Heart left ventricle (tissue), 16 donors: Measurements from ENCODE around the gene CCT5. TPM values are rescaled to one million over a fixed set of nuclear protein-coding genes. Genes with fewer than 3 reads are reported as not detected.

Source experiments
- ATAC-seq, 4 donors: fragments of 200-7000 bp; cut with Tn5 transposase; one replicate each; pipeline ENCODE4 v1.9.1; 2020 to 2022; ENCODE audit warnings: moderate library complexity in 4 of 4, mild to moderate bottlenecking in 3 of 4, moderate number of reproducible peaks in 1 of 4
- DNase-seq, 5 donors: peaks; one replicate each; pipeline ENCODE4 v3.0.0-alpha.2; 2020
- H3K27ac ChIP-seq, 12 donors: fragments of 200-600 bp; sonication (generic) in 4 of 12; one replicate each; pipeline versions ENCODE4 v1.5.0 to v1.8.0; 2016 to 2022; ENCODE audit warnings: mild to moderate bottlenecking in 2 of 12
- H3K27me3 ChIP-seq, 9 donors: fragments of 200-600 bp; sonication (generic) in 2 of 9; one replicate each; pipeline versions ENCODE4 v1.5.1 to v1.8.0; 2016 to 2022; ENCODE audit warnings: mild to moderate bottlenecking in 3 of 9
- H3K36me3 ChIP-seq, 9 donors: fragments of 200-600 bp; sonication (generic) in 2 of 9; one replicate each; pipeline versions ENCODE4 v1.5.0 to v1.8.0; 2018 to 2022; ENCODE audit warnings: mild to moderate bottlenecking in 2 of 9
- H3K4me1 ChIP-seq, 12 donors: fragments of 200-600 bp; sonication (generic) in 4 of 12; one replicate each; pipeline versions ENCODE4 v1.5.0 to v1.8.0; 2016 to 2022; ENCODE audit warnings: mild to moderate bottlenecking in 3 of 12
- H3K4me3 ChIP-seq, 12 donors: fragments of 200-600 bp; sonication (generic) in 4 of 12; one replicate each; pipeline versions ENCODE4 v1.5.0 to v1.8.0; 2017 to 2022; ENCODE audit warnings: mild to moderate bottlenecking in 9 of 12, moderate library complexity in 4 of 12
- H3K9me3 ChIP-seq, 12 donors: fragments of 200-600 bp; sonication (generic) in 4 of 12; one replicate each; pipeline versions ENCODE4 v1.5.0 to v1.8.0; 2016 to 2022; ENCODE audit warnings: mild to moderate bottlenecking in 1 of 12
- CTCF ChIP-seq, 12 donors: fragments of 200-600 bp; sonication (generic) in 4 of 12; IDR thresholded peaks; one replicate each; pipeline versions ENCODE4 v1.5.0 to v1.8.0; 2018 to 2022; ENCODE audit warnings: antibody characterized with exemption in 12 of 12, mild to moderate bottlenecking in 5 of 12
- POLR2A ChIP-seq, 2 donors: fragments of 450-650 bp; IDR thresholded peaks; one replicate each; pipeline ENCODE4 v1.6.1; 2017; ENCODE audit warnings: antibody characterized with exemption in 2 of 2, mild to moderate bottlenecking in 2 of 2, moderate library complexity in 2 of 2
- WGBS, 4 donors: extraction: QIAGEN DNeasy Blood & Tissue Kit in 2 of 4; methylation state at CpG; one replicate each; pipeline versions ENCODE4 v1.1.5 to v1.1.7; 2013 to 2018; 5-methylcytosine and 5-hydroxymethylcytosine counted together
- intact Hi-C, 10 donors: fragments of 100-400 bp; cut with DNase I; formaldehyde crosslinking; loops; one replicate each; pipeline versions ENCODE4 v1.11.1 to v1.14.2; 2022
- polyA plus RNA-seq, 2 donors: library from polyadenylated mRNA; stranded (reverse); fragments of 200-250 nt; gene quantifications; one replicate each; pipeline ENCODE4 v1.2.3, GENCODE V29; 2013
- total RNA-seq, 9 donors: library from RNA; depleted of rRNA in 2 of 9; stranded (reverse); fragments of >200 nt in 2 of 9; fragmentation: NEBNext Ultra II Directional in 3 of 9; extraction: Animal tissue kit (Norgen Biotek cat#: 25700) in 3 of 9; gene quantifications; one replicate each; pipeline versions ENCODE4 v1.1.0 to v1.2.4, GENCODE V29; 2016 to 2023
- donor health status: ischemic (EF 13 %, LVEDD 7.1; RV severe dilation, severe dysfunction).
- donor health status: healthy with polysubstance abuse.
- donor health status: DM: no; HTN: yes; CAD: no.
- donor health status: DM: no; HTN: no; CAD: no.
- donor health status: ischemic (EF 25% LVEDD 6.9; RV normal size, moderate dysfunction).
- donor health status: ischemic (EF 25% LVEDD 5.7; RV mildly dilated, moderate dysfunction).
- donor health status: healthy.
- donor health status: DM: yes; HTN: yes; CAD: no.
- donor health status: ischemic (EF 35%, LVEDD 5.7; RV mildly dilated, moderate dysfunction).
- donor health status: nonischemic (EF 11% LVEDD 7.7; RV severe dilation, severe dysfunction).
- donor health status: DM: yes; HTN: yes; CAD: no.
- donor health status: PGD.
- donor health status: ischemic (EF 29% LVEDD 5.4; RV normal size, mild dysfunction).
- donor health status: nonischemic (EF 23%, LVEDD 6.1; RV moderate dilation, normal function).

CCT5 gene
- total and polyA plus RNA-seq, 11 donors, result 73.1 to 318 (median 108) TPM

GRCh38 chr5:10257870-10258269, 7.8 kb downstream of the CCT5 start:
- WGBS, 4 donors, result 69 to 86% (median 73%) methylated on average over 8 of the region's 8 CpGs
- intact Hi-C loops, result no loop called here
- DNase-seq (no peak), ATAC-seq (no peak)
- no peak for TF ChIP-seq CTCF (IDR thresholded peaks at IDR 0.05)
- no peak for TF ChIP-seq POLR2A (IDR thresholded peaks at IDR 0.05)
- Histone ChIP-seq H3K27me3 (no peaks in the 10 kb centered on the region), H3K27ac (no peak overlapping the region), H3K36me3 (peaks cover 7 to 100% (median 94%) of the 10 kb centered on the region in 9 donors), H3K9me3 (no peaks in the 10 kb centered on the region), H3K4me3 (no peak overlapping the region), H3K4me1 (peaks cover 0 to 9% (median 0%) of the 10 kb centered on the region in 12 donors)

DNA sequence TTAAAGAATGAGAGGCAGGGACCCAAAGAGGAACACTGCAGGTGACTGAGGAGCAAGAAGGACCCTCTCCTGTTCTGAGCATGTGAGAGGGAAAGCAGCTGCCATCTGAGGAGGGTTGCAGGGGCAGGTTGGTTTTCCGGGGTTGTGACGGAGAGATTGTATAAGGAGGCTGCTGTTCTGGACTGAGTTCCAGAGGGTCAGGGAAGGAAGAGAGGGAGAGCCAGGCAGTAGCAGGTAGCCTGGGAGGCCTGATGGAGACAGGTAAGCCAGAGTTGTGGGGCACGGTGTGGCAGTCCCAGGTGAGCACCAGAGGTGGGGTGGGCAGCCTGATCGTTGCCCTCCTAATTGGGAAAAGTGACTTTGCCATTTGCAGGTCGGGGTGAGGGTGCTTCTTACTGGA, 9.8 kb downstream of the CCT5 start:
- intact Hi-C loops, result no loop called here
- no peak overlapping the region for H3K27ac ChIP-seq
- WGBS, 4 donors, result 91 to 99% (median 96%) methylated on average over 5 of the region's 5 CpGs
- H3K4me3 ChIP-seq, result no peak overlapping the region
- H3K4me1 ChIP-seq, result no peaks in the 10 kb centered on the region
- no peak for TF ChIP-seq CTCF (IDR thresholded peaks at IDR 0.05)
- TF ChIP-seq POLR2A (IDR thresholded peaks at IDR 0.05), result no peak
- H3K27me3 ChIP-seq, result no peaks in the 10 kb centered on the region
- H3K36me3 ChIP-seq, result peaks cover 9 to 100% (median 100%) of the 10 kb centered on the region in 9 donors
- DNase-seq, result no peak
- H3K9me3 ChIP-seq, result no peaks in the 10 kb centered on the region
- ATAC-seq, result no peak

GRCh38 chr5:10261065-10261464, 11.0 kb downstream of the CCT5 start:
- Histone ChIP-seq H3K27ac (no peak overlapping the region), H3K4me3 (no peak overlapping the region), H3K4me1 (peaks cover 0 to 1% (median 0%) of the 10 kb centered on the region in 12 donors), H3K36me3 (peaks cover 9 to 100% (median 98%) of the 10 kb centered on the region in 9 donors), H3K9me3 (no peaks in the 10 kb centered on the region), H3K27me3 (no peaks in the 10 kb centered on the region)
- DNase-seq, result no peak
- TF ChIP-seq POLR2A (IDR thresholded peaks at IDR 0.05) (no peak), CTCF (IDR thresholded peaks at IDR 0.05) (no peak)
- peak in 1 of 4 donors; percentile 12 for ATAC-seq
- intact Hi-C loops, result no loop called here
- WGBS, 4 donors, result 82 to 85% (median 83%) methylated on average over 8 to 9 of the region's 9 CpGs

GRCh38 chr5:10262121-10262774, 12.2 kb downstream of the CCT5 start:
- ATAC-seq, result peak in 1 of 4 donors; percentile 36
- H3K36me3 ChIP-seq, result peaks cover 9 to 91% (median 86%) of the 10 kb centered on the region in 9 donors
- 51 to 60% (median 55%) methylated on average over 18 of the region's 18 CpGs for WGBS, 4 donors

More at GRCh38 chr5:10262121-10262774, 12.2 kb downstream of the CCT5 start:
- no peaks in the 10 kb centered on the region for H3K27me3 ChIP-seq
- intact Hi-C loops, result no loop called here
- peaks cover 0 to 6% (median 0%) of the 10 kb centered on the region in 12 donors for H3K4me1 ChIP-seq
- no peaks in the 10 kb centered on the region for H3K9me3 ChIP-seq
- H3K27ac ChIP-seq, result no peak overlapping the region
- no peak overlapping the region for H3K4me3 ChIP-seq
- TF ChIP-seq CTCF (IDR thresholded peaks at IDR 0.05) (no peak), POLR2A (IDR thresholded peaks at IDR 0.05) (no peak)
- DNase-seq, result no peak
